OCI-LY3 (cell line): ENCODE measurements around the gene MTOR.

Source experiments
- CTCF ChIP-seq: fragments of 200-600, 300-600 bp; sonication (generic); IDR thresholded peaks from 2 replicates; pipeline ENCODE4 v1.5.1; 2014; ENCODE audit warnings: antibody characterized with exemption, low read length, low read depth
- EZH2phosphoT487 ChIP-seq: fragments of 200-600 bp; shearing (Covaris generic); IDR thresholded peaks from 2 replicates; pipeline ENCODE4 v1.6.1; 2018; ENCODE audit warnings: antibody characterized with exemption, mixed run types, low read depth

DNA sequence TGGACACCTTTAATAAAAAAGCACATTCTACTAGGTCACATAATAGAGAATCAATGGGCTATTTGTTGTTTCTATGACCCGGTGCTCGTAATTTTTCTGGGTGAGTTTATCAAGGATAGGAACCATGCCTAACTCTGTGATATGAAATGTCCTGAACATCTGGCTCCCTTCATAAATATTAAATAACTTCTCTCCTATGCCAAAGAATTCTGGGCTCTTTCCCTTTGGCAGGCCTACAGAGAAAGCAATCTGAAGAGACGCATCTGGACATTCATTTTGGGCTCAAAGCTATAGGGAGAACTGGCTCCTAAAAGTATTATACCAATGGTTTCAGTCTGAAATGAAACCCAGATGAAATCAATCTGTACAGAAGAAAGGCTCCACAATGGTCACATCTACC lies 112.0 kb downstream of the MTOR start:
- TF ChIP-seq CTCF (no peak), EZH2phosphoT487 (no peak)
